Retinal pigment epithelial cell (primary cell): ENCODE measurements around the gene CDK15.

Experiments used
- DNase-seq: peaks from one replicate; pipeline ENCODE4 v3.0.0-alpha.2; 2010; ENCODE audit warnings: low read depth
- H3K4me3 ChIP-seq: 2 replicates; pipeline ENCODE4 v1.5.1; 2011; ENCODE audit warnings: mild to moderate bottlenecking, low read length, control low read depth, moderate library complexity
- CTCF ChIP-seq: conservative IDR thresholded peaks from 2 replicates; pipeline ENCODE4 v1.5.1; 2011; ENCODE audit warnings: low read depth, low read length, control low read depth, inconsistent platforms

The CDK15 gene

DNA sequence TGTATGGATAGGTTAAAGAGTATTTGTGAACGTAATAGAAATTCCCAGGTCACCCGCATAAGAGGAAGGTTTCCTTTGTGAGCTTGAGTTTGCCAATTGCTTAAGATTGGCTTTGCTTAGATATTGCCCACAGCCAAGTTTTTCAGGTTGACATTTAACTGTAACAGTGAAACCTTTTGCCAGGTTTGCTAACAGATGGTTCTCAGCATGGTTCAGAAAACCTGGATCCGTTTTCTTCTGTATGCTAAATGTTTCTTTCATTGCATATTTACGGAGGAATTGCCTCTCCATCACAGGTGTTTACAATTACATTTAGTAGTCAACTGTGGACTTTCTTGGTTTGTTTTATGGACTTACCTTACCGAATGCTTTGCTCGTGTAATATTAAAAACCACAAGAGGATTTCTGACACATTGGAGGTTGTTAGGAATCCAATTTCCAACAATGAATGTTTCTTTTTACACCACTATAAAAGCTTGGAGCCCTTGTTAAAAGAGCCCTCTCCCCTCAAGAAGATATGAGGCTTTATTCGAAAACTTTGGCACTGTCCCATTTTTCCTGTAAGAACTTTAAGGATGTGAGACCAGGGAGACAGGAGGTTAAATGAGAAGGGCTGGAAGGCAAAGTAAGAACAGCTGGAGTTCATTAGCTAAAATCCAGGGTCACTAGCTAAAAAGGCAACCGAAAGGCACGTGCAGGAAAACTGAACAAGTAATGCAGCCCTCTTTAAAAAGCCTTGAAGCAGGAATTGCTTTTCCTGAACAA lies 7.8 kb downstream of the CDK15 start:
- no peak for TF ChIP-seq CTCF
- no peak for DNase-seq

DNA sequence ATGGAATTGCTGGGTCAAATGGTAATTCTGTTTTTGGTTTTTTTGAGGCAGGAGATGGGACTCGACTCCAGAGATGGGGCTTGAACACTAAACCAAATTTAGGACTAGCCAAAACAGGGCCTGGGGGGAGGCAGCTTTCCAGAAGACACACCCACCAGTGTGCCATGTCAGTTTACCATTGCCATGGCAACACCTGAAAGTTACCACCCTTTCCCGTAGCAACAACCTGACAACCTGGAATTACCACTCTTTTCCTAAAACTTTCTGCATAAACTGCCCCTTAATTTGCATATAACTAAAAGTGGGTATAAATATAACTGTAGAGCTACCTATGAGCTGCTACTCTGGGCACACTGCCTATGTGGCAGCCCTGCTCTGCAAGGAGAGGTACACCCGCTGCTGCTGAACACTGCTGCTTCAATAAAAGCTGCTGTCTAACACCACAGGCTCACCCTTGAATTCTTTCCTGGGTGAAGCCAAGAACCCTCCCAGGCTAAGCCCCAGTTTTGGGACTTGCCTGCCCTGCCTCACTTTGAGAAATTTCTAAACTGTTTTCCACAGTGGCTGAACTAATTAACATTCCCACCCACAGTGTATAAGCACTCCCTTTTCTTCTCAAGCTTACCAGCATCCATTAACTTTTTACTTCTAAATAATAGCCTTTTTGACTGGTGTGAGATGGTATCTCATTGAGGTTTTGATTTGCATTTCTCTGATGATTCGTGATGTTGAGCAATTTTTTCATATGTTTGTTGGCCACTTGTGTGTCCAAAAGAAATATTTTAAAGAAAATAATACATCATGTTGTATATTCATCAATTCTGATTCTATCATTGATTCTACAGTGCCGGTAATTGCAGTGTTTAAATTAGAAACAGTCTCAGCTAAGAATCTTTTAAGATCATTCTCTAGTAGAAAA lies 10.6 kb downstream of the CDK15 start:
- no peak overlapping the region for H3K4me3 ChIP-seq
- DNase-seq = no peak
- TF ChIP-seq CTCF = no peak

More for the DNA sequence above, 7.8 kb downstream of the CDK15 start:
- H3K4me3 ChIP-seq = no peak overlapping the region

GRCh38 chr2:201820383-201821007 lies 14.2 kb downstream of the CDK15 start:
- TF ChIP-seq CTCF = no peak
- no peak for DNase-seq
- no peak overlapping the region for H3K4me3 ChIP-seq

DNA sequence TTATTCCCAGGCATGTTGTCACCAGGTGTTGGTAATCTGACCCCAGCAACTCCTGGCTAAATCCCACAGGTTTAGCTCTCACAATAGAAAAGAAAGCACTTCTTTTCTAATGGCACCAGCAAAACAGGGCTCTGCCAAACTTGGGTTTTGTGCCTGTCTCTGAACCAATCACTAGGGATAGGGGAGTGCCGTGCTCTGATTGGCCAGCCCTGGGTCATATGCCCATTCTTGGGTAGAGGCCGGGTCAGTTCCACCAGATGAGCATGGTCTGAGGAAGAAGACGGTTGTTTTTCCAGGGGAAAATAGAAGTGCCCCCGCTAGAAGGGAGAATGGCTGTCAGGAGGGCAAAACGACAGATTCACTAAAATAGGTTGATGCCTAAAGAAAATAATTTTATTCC lies 14.7 kb downstream of the CDK15 start:
- TF ChIP-seq CTCF = no peak
- no peak for DNase-seq
- no peak overlapping the region for H3K4me3 ChIP-seq

DNA sequence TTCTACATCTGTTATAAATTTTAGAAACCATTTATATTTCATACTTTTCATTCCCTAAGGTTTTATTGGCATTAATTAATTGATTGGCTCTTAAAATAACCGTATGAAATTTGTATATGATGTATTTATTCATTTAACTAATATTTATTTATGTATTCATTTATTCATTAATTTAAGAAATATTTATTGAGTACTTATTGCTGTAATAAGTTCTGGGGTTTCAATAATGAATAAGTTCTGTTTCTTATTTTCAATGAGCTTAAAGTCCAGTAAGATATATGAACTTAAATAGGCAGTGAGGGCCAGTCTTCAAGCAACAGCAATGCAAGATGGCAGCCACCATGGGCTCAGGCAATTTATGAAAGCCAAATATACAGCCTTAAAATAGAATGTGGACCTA lies 17.9 kb downstream of the CDK15 start:
- H3K4me3 ChIP-seq = no peak overlapping the region
- no peak for TF ChIP-seq CTCF
- no peak for DNase-seq

DNA sequence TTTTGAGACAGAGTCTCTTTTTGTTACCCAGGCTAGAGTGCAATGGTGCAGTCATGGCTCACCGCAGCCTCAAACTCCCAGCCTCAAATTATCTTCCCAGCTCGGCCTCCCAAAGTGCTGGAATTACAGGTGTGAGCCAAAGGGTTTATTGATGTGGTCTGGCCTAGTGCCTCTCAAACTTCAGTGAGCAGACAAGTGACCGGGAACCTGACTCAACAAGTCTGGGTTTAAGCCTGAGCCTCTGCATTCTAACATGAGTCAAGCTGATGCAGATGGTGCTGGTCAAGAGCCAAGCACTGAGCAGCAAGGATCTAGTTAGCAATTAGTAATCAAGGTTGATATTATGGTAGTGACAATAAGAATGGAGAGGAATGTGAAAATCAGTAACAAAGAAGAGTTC lies 21.3 kb downstream of the CDK15 start:
- H3K4me3 ChIP-seq = no peak overlapping the region
- no peak for TF ChIP-seq CTCF
- no peak for DNase-seq
